Natural killer cell (primary cell): ENCODE data around the gene HIRA. TPM values are rescaled to one million over a fixed set of nuclear protein-coding genes. Genes with fewer than 3 reads are reported as not detected.

Experiments used
- ATAC-seq, 3 donors: fragments of 150-1000 bp in 2 of 3; fragments of 200-7000 bp in 1 of 3; cut with Tn5 transposase; 1 replicate in 1 of 3; 2 replicates in 2 of 3; pipeline ENCODE4 v1.10.0; 2021; ENCODE audit warnings: mild to moderate bottlenecking in 2 of 3, moderate library complexity in 2 of 3
- DNase-seq, 2 donors: peaks; one replicate each; pipeline versions ENCODE4 v3.0.0 to v3.0.0-alpha.2; 2013 to 2021; ENCODE audit warnings: mixed read lengths in 1 of 2
- H3K27ac ChIP-seq: one replicate; pipeline ENCODE4 v1.5.1; 2013; ENCODE audit warnings: mild to moderate bottlenecking, low read length
- H3K27me3 ChIP-seq: one replicate; pipeline ENCODE4 v1.6.1; 2013; ENCODE audit warnings: low read length; ENCODE audit not compliant: control insufficient read depth, insufficient read depth
- H3K36me3 ChIP-seq: one replicate; pipeline ENCODE4 v1.6.1; 2013; ENCODE audit warnings: low read length; ENCODE audit not compliant: control insufficient read depth, insufficient read depth
- H3K4me1 ChIP-seq: one replicate; pipeline ENCODE4 v1.6.1; 2013; ENCODE audit warnings: low read length; ENCODE audit not compliant: control insufficient read depth, insufficient read depth
- H3K4me3 ChIP-seq: one replicate; pipeline ENCODE4 v1.5.1; 2013; ENCODE audit warnings: low read length
- H3K9me3 ChIP-seq: one replicate; pipeline ENCODE4 v1.6.1; 2013; ENCODE audit warnings: low read length; ENCODE audit not compliant: control insufficient read depth, insufficient read depth
- H3K27ac Mint-ChIP-seq, 2 donors: one replicate each; pipeline ENCODE4 v1.8.0; 2022; ENCODE audit warnings: mild to moderate bottlenecking in 2 of 2, mixed read lengths in 2 of 2, moderate library complexity in 1 of 2
- H3K27me3 Mint-ChIP-seq, 2 donors: one replicate each; pipeline ENCODE4 v1.8.0; 2022; ENCODE audit warnings: low read depth in 2 of 2, mixed read lengths in 2 of 2
- H3K36me3 Mint-ChIP-seq: one replicate; pipeline ENCODE4 v1.8.0; 2022; ENCODE audit warnings: mixed read lengths
- H3K4me1 Mint-ChIP-seq, 2 donors: one replicate each; pipeline ENCODE4 v1.8.0; 2022; ENCODE audit warnings: mixed read lengths in 2 of 2
- H3K4me3 Mint-ChIP-seq: one replicate; pipeline ENCODE4 v1.8.0; 2022; ENCODE audit warnings: mild to moderate bottlenecking, moderate library complexity, mixed read lengths
- H3K9me3 Mint-ChIP-seq, 2 donors: one replicate each; pipeline ENCODE4 v1.8.0; 2022; ENCODE audit warnings: mixed read lengths in 2 of 2
- CTCF ChIP-seq: fragments of 200-600 bp; IDR thresholded peaks from one replicate; pipeline ENCODE4 v1.8.0; 2022; ENCODE audit warnings: antibody characterized with exemption
- WGBS: methylation state at CpG from one replicate; pipeline ENCODE4 v1.1.7; 2013; ENCODE audit warnings: missing lambda C conversion rate; ENCODE audit not compliant: insufficient coverage; 5-methylcytosine and 5-hydroxymethylcytosine counted together
- intact Hi-C: fragments of 100-400 bp; cut with micrococcal nuclease; formaldehyde crosslinking; loops from one replicate; pipeline ENCODE4 v1.14.2; 2022
- total RNA-seq, 4 donors: library from RNA; stranded (reverse); fragments of 120-200 nt in 1 of 4; gene quantifications; one replicate each; pipeline versions ENCODE4 v1.2.3 to v1.2.4, GENCODE V29; 2013 to 2022

Gene HIRA
- total RNA-seq, 3 donors from 2014 or later (not counting 1 experiment from before 2014, with no cell fraction given): 49.6 to 75.9 (median 50.9) TPM

GRCh38 chr22:19337137-19337536, 94.4 kb downstream of the HIRA start:
- Histone ChIP-seq H3K4me1 (no peaks in the 10 kb centered on the region), H3K4me3 (no peak overlapping the region), H3K36me3 (peaks cover 62% of the 10 kb centered on the region), H3K9me3 (peaks cover 31% of the 10 kb centered on the region), H3K27me3 (no peaks in the 10 kb centered on the region), H3K27ac (no peak overlapping the region)
- WGBS: no CpG with 5 or more reads among the region's 2 CpGs
- intact Hi-C loops: no loop called here
- ATAC-seq (no peak), DNase-seq (no peak)
- TF ChIP-seq CTCF: no peak
- Mint-ChIP-seq H3K36me3 (peaks cover 76% of the 10 kb centered on the region), H3K9me3 (peaks cover 13 to 31% of the 10 kb centered on the region in 2 donors), H3K4me1 (peaks cover 19 to 24% of the 10 kb centered on the region in 2 donors), H3K4me3 (no peak overlapping the region), H3K27me3 (no peaks in the 10 kb centered on the region), H3K27ac (no peak overlapping the region)

GRCh38 chr22:19336133-19337075, 95.1 kb downstream of the HIRA start:
- Mint-ChIP-seq H3K9me3 (peaks cover 13 to 31% of the 10 kb centered on the region in 2 donors), H3K36me3 (peaks cover 84% of the 10 kb centered on the region), H3K4me3 (no peak overlapping the region), H3K27me3 (no peaks in the 10 kb centered on the region), H3K27ac (no peak overlapping the region), H3K4me1 (peaks cover 14 to 18% of the 10 kb centered on the region in 2 donors)
- H3K36me3 ChIP-seq: peaks cover 68% of the 10 kb centered on the region
- peaks cover 31% of the 10 kb centered on the region for H3K9me3 ChIP-seq
- DNase-seq (no peak), ATAC-seq (no peak)
- no peaks in the 10 kb centered on the region for H3K27me3 ChIP-seq
- no peak for TF ChIP-seq CTCF
- intact Hi-C loops: no loop called here
- WGBS: 97% methylated on average over 7 of the region's 7 CpGs
- no peaks in the 10 kb centered on the region for H3K4me1 ChIP-seq
- no peak overlapping the region for H3K27ac ChIP-seq
- no peak overlapping the region for H3K4me3 ChIP-seq

- Mint-ChIP-seq H3K27ac (no peak overlapping the region), H3K27me3 (no peaks in the 10 kb centered on the region), H3K9me3 (peaks cover 11 to 20% of the 10 kb centered on the region in 2 donors), H3K36me3 (peaks cover 47% of the 10 kb centered on the region), H3K4me3 (no peak overlapping the region), H3K4me1 (peaks cover 5 to 8% of the 10 kb centered on the region in 2 donors)
- intact Hi-C loops: no loop called here
- Histone ChIP-seq H3K4me3 (no peak overlapping the region), H3K36me3 (peaks cover 65% of the 10 kb centered on the region), H3K9me3 (peaks cover 28% of the 10 kb centered on the region), H3K27me3 (no peaks in the 10 kb centered on the region), H3K27ac (no peak overlapping the region), H3K4me1 (no peaks in the 10 kb centered on the region)
- TF ChIP-seq CTCF: no peak
- DNase-seq (no peak), ATAC-seq (no peak)
- 96% methylated on average over 5 of the region's 5 CpGs for WGBS
These were observed 99.6 kb downstream of the HIRA start for GRCh38 chr22:19331975-19332374.
